Measurements from ENCODE around the gene ZNF169.
A peak's percentile ranks its signal among the peaks of the same experiment; 100 is the strongest.
"Not testable (repeated sequence)": the region's sequence is repeated elsewhere in the genome, so short reads cannot be mapped to it uniquely, and the experiment has no call there.

Gene ZNF169

GRCh38 chr9:94286116-94286515 is 27.0 kb downstream of the ZNF169 start:
- no peak for DNase-seq
- ATAC-seq = no peak

- DNase-seq = no peak
Measured at GRCh38 chr9:94287877-94288513, 28.9 kb downstream of the ZNF169 start.

GRCh38 chr9:94289691-94290090 is 30.6 kb downstream of the ZNF169 start:
- ATAC-seq = no peak
- no peak for DNase-seq

More at GRCh38 chr9:94287877-94288513, 28.9 kb downstream of the ZNF169 start:
- no peak for ATAC-seq

- ATAC-seq (no peak), DNase-seq (no peak)
Measured at GRCh38 chr9:94298949-94299599, 40.0 kb downstream of the ZNF169 start.

- peak; percentile 67 for ATAC-seq
Measured at GRCh38 chr9:94300470-94301301, 41.6 kb downstream of the ZNF169 start.

GRCh38 chr9:94301583-94301982 is 42.5 kb downstream of the ZNF169 start:
- no peak for ATAC-seq
- DNase-seq = no peak

More at GRCh38 chr9:94300470-94301301, 41.6 kb downstream of the ZNF169 start:
- DNase-seq = no peak

- ATAC-seq (no peak), DNase-seq (no peak)
Measured at GRCh38 chr9:94302426-94302825, 43.3 kb downstream of the ZNF169 start.

- DNase-seq (no peak), ATAC-seq (no peak)
Measured at GRCh38 chr9:94303321-94303720, 44.2 kb downstream of the ZNF169 start.

- ATAC-seq = peak; percentile 24
- not testable (repeated sequence) for DNase-seq
Measured at GRCh38 chr9:94315034-94315984, 56.2 kb downstream of the ZNF169 start.

- not testable (repeated sequence) for DNase-seq
- peak; percentile 73 for ATAC-seq
Measured at GRCh38 chr9:94316236-94316635, 57.1 kb downstream of the ZNF169 start.

- not testable (repeated sequence) for DNase-seq, ATAC-seq
Measured at GRCh38 chr9:94317949-94318657, 59.0 kb downstream of the ZNF169 start.

GRCh38 chr9:94322342-94322940 is 63.3 kb downstream of the ZNF169 start:
- DNase-seq, ATAC-seq: not testable (repeated sequence)

- ATAC-seq, DNase-seq: not testable (repeated sequence)
Measured at GRCh38 chr9:94323153-94323798, 64.2 kb downstream of the ZNF169 start.

GRCh38 chr9:94325583-94325982 is 66.5 kb downstream of the ZNF169 start:
- not testable (repeated sequence) for ATAC-seq, DNase-seq

- ATAC-seq, DNase-seq: not testable (repeated sequence)
Measured at GRCh38 chr9:94328544-94328943, 69.4 kb downstream of the ZNF169 start, which contains the start of gene NUTM2F. TSS of gene NUTM2F (minus strand) at chr9:94328644. CDS start at chr9:94328623, 21 bp downstream.

GRCh38 chr9:94336445-94336844 is 77.3 kb downstream of the ZNF169 start:
- not testable (repeated sequence) for DNase-seq

GRCh38 chr9:94338723-94339122 is 79.6 kb downstream of the ZNF169 start:
- ATAC-seq, DNase-seq: not testable (repeated sequence)

More at GRCh38 chr9:94336445-94336844, 77.3 kb downstream of the ZNF169 start:
- not testable (repeated sequence) for ATAC-seq

- not testable (repeated sequence) for ATAC-seq, DNase-seq
Measured at GRCh38 chr9:94339657-94340056, 80.6 kb downstream of the ZNF169 start.

- not testable (repeated sequence) for ATAC-seq, DNase-seq
Measured at GRCh38 chr9:94340750-94341149, 81.7 kb downstream of the ZNF169 start.
